Measurements from ENCODE around the gene STIL.

DNA sequence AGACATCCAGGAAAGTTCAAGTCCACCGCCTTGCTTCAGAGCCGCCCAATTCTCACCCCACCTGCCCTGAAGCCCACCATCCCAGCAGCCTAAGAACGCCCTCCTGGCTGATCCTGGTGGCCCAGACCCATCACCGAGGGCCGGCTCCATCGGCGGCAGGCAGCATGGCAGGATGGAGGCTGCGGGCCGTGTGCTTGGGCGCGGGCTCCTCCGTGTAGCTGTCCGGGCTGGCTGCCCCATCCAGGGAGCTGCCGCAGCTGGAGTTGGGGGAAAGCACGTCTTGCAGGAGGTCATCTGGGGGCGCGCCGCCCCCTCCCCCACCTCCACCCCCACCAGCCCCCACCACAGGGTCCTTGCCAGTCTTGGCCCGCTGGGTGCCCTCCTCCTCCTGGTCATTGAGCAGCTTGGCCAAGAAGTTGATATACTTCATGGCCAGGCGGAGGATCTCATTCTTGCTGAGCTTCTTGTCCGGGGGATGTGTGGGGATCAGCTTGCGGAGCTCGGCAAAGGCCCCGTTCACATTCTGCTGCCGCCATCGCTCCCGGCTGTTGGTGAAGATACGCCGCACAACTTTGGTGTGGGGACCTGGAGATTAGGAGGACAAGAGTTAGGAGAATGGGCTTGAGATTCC lies 94.2 kb downstream of the STIL start:
- no peak for TF ChIP-seq CTCF (IDR thresholded peaks at IDR 0.05)
- TF ChIP-seq POLR2A (IDR thresholded peaks at IDR 0.05): no peak
